Transverse colon (tissue), 4 donors: ENCODE results near the gene QSER1.

Experiments
- EP300 ChIP-seq: sonication (generic); formaldehyde crosslinking; IDR thresholded peaks from one replicate; pipeline ENCODE4 v1.6.1; 2017; ENCODE audit warnings: antibody characterized with exemption, low read depth
- POLR2A ChIP-seq: fragments of 450-650 bp; IDR thresholded peaks from one replicate; pipeline ENCODE4 v1.6.1; 2016; ENCODE audit warnings: antibody characterized with exemption, mild to moderate bottlenecking, moderate library complexity
- POLR2AphosphoS5 ChIP-seq, 3 donors: sonication (generic); formaldehyde crosslinking; IDR thresholded peaks; one replicate each; pipeline ENCODE4 v1.6.1; 2016; ENCODE audit warnings: antibody characterized with exemption in 3 of 3
- TF ChIP-seq, protein P1 (sequence below), 5 experiments: fragments of 200-600 bp in 3 of 5; fragments of 450-650 bp in 2 of 5; sonication (generic) in 3 of 5; IDR thresholded peaks; 1 replicate in 2 of 5; 2 replicates in 3 of 5; pipeline ENCODE4 v1.5.1; 2016 to 2017; ENCODE audit warnings: antibody characterized with exemption in 5 of 5, inconsistent platforms in 3 of 5, mild to moderate bottlenecking in 2 of 5, moderate library complexity in 1 of 5

DNA sequence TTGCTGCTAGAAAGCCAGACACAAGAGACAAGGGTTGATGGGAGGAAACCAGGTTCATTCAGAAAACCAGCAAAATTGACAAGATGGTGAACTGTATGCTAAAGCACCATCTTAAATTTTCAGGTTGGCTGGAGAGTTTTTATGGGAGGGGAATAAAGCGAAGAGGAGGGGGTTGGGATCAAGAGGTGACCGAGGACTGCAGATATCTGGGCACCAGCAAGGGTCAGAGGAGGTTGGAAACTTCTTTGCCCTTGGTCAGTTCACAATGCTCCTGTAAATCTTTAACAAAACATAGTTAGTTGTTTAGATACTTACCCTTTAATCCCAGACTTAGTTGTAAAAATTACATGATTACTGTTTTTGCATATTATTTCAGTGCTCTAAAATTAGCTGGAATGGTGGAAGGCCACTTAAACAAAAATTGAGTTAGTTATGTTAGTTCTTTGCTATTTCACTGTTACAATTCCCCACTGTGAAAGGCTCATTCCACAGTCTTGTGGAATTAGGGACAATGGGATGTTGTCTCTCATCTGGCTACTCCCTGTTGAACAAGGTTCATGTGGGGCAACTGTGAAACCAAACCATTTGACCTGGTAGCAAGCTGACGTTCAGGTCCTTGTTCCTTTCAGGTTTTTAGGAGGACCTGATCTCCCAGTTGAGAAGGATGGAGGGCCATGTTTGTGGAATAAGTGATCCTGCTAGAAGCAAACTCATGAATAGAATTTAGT, 30.6 kb upstream of the QSER1 start:
- TF ChIP-seq, protein P1, sequence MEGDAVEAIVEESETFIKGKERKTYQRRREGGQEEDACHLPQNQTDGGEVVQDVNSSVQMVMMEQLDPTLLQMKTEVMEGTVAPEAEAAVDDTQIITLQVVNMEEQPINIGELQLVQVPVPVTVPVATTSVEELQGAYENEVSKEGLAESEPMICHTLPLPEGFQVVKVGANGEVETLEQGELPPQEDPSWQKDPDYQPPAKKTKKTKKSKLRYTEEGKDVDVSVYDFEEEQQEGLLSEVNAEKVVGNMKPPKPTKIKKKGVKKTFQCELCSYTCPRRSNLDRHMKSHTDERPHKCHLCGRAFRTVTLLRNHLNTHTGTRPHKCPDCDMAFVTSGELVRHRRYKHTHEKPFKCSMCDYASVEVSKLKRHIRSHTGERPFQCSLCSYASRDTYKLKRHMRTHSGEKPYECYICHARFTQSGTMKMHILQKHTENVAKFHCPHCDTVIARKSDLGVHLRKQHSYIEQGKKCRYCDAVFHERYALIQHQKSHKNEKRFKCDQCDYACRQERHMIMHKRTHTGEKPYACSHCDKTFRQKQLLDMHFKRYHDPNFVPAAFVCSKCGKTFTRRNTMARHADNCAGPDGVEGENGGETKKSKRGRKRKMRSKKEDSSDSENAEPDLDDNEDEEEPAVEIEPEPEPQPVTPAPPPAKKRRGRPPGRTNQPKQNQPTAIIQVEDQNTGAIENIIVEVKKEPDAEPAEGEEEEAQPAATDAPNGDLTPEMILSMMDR (IDR thresholded peaks at IDR 0.05) = no peak
- TF ChIP-seq POLR2A (no peak), POLR2AphosphoS5 (IDR thresholded peaks at IDR 0.05) (no peak), EP300 (no peak)
